HUES48 (cell line): ENCODE results near the gene NNAT.

ENCODE experiments used
- H3K27ac ChIP-seq: one replicate; pipeline ENCODE4 v1.7.0; 2013; ENCODE audit warnings: low read depth, low read length, inconsistent platforms
- H3K27me3 ChIP-seq: 2 replicates; pipeline ENCODE4 v1.6.1; 2013; ENCODE audit warnings: mild to moderate bottlenecking, low read length; ENCODE audit not compliant: control insufficient read depth, insufficient read depth
- H3K36me3 ChIP-seq: 2 replicates; pipeline ENCODE4 v1.6.1; 2013; ENCODE audit warnings: low read length; ENCODE audit not compliant: control insufficient read depth, insufficient read depth
- H3K4me1 ChIP-seq: 2 replicates; pipeline ENCODE4 v1.6.1; 2013; ENCODE audit warnings: mild to moderate bottlenecking, low read length; ENCODE audit not compliant: control insufficient read depth, insufficient read depth
- H3K4me3 ChIP-seq: 2 replicates; pipeline ENCODE4 v1.5.1; 2013; ENCODE audit warnings: mild to moderate bottlenecking, low read depth, low read length
- H3K9ac ChIP-seq: 2 replicates; pipeline ENCODE4 v1.6.1; 2013; ENCODE audit warnings: mild to moderate bottlenecking, low read depth, low read length, moderate library complexity
- H3K9me3 ChIP-seq: 2 replicates; pipeline ENCODE4 v1.6.1; 2013; ENCODE audit warnings: low read length; ENCODE audit not compliant: control insufficient read depth, insufficient read depth

The NNAT gene

GRCh38 chr20:37502654-37503053 is 18.4 kb upstream of the NNAT start:
- Histone ChIP-seq H3K27ac (no peak overlapping the region), H3K27me3 (no peaks in the 10 kb centered on the region), H3K36me3 (no peaks in the 10 kb centered on the region), H3K4me1 (peaks cover 18% of the 10 kb centered on the region), H3K4me3 (no peak overlapping the region), H3K9me3 (no peaks in the 10 kb centered on the region), H3K9ac (no peak overlapping the region)

GRCh38 chr20:37503256-37503927 is 17.7 kb upstream of the NNAT start:
- Histone ChIP-seq H3K27me3 (no peaks in the 10 kb centered on the region), H3K4me3 (no peak overlapping the region), H3K36me3 (no peaks in the 10 kb centered on the region), H3K27ac (no peak overlapping the region), H3K9ac (no peak overlapping the region), H3K9me3 (no peaks in the 10 kb centered on the region), H3K4me1 (peaks cover 18% of the 10 kb centered on the region)

GRCh38 chr20:37504404-37505096 is 16.5 kb upstream of the NNAT start:
- H3K9me3 ChIP-seq, result no peaks in the 10 kb centered on the region
- no peaks in the 10 kb centered on the region; the same call in 1 of the 2 replicates for H3K36me3 ChIP-seq
- H3K27me3 ChIP-seq, result no peaks in the 10 kb centered on the region
- H3K27ac ChIP-seq, result no peak overlapping the region
- H3K4me1 ChIP-seq, result peaks cover 18% of the 10 kb centered on the region
- no peak overlapping the region for H3K9ac ChIP-seq
- H3K4me3 ChIP-seq, result no peak overlapping the region

- H3K9me3 ChIP-seq, result no peaks in the 10 kb centered on the region
- H3K27ac ChIP-seq, result no peak overlapping the region
- no peaks in the 10 kb centered on the region for H3K27me3 ChIP-seq
- no peak overlapping the region for H3K4me3 ChIP-seq
- no peaks in the 10 kb centered on the region; the same call in 1 of the 2 replicates for H3K36me3 ChIP-seq
- H3K4me1 ChIP-seq, result peaks cover 18% of the 10 kb centered on the region
- H3K9ac ChIP-seq, result no peak overlapping the region
Observed at GRCh38 chr20:37505263-37506151, 15.5 kb upstream of the NNAT start.

GRCh38 chr20:37506152-37506725 is 14.8 kb upstream of the NNAT start:
- Histone ChIP-seq H3K9me3 (no peaks in the 10 kb centered on the region), H3K27ac (no peak overlapping the region), H3K9ac (no peak overlapping the region), H3K4me1 (peaks cover 18% of the 10 kb centered on the region), H3K4me3 (no peak overlapping the region), H3K36me3 (peaks cover 4% of the 10 kb centered on the region; the same call in 1 of the 2 replicates), H3K27me3 (no peaks in the 10 kb centered on the region)

- no peaks in the 10 kb centered on the region for H3K9me3 ChIP-seq
- H3K27me3 ChIP-seq, result no peaks in the 10 kb centered on the region
- H3K4me3 ChIP-seq, result no peak overlapping the region
- H3K9ac ChIP-seq, result no peak overlapping the region
- peaks cover 11% of the 10 kb centered on the region for H3K4me1 ChIP-seq
- peaks cover 22% of the 10 kb centered on the region for H3K36me3 ChIP-seq
- H3K27ac ChIP-seq, result no peak overlapping the region
Observed at GRCh38 chr20:37510226-37510625, 10.8 kb upstream of the NNAT start.

GRCh38 chr20:37511610-37512275 is 9.3 kb upstream of the NNAT start:
- Histone ChIP-seq H3K9me3 (no peaks in the 10 kb centered on the region), H3K36me3 (peaks cover 37% of the 10 kb centered on the region), H3K9ac (no peak overlapping the region), H3K4me1 (no peaks in the 10 kb centered on the region), H3K27me3 (no peaks in the 10 kb centered on the region), H3K4me3 (no peak overlapping the region), H3K27ac (no peak overlapping the region)

- no peak overlapping the region for H3K9ac ChIP-seq
Observed at GRCh38 chr20:37513779-37514359, 7.2 kb upstream of the NNAT start.

GRCh38 chr20:37515876-37516275 is 5.2 kb upstream of the NNAT start:
- Histone ChIP-seq H3K9me3 (no peaks in the 10 kb centered on the region), H3K27ac (no peak overlapping the region), H3K9ac (no peak overlapping the region), H3K27me3 (no peaks in the 10 kb centered on the region), H3K4me3 (no peak overlapping the region), H3K36me3 (peaks cover 56% of the 10 kb centered on the region), H3K4me1 (peaks cover 16% of the 10 kb centered on the region)

More at GRCh38 chr20:37513779-37514359, 7.2 kb upstream of the NNAT start:
- Histone ChIP-seq H3K4me1 (peaks cover 8% of the 10 kb centered on the region), H3K27me3 (no peaks in the 10 kb centered on the region), H3K27ac (no peak overlapping the region), H3K36me3 (peaks cover 55% of the 10 kb centered on the region), H3K9me3 (no peaks in the 10 kb centered on the region), H3K4me3 (no peak overlapping the region)
